HL-60 (cell line): ENCODE data around the gene JARID2.

Source experiments
- POLR2AphosphoS5 ChIP-seq: IDR thresholded peaks from 2 replicates; pipeline ENCODE4 v1.6.1; 2012; ENCODE audit warnings: low read depth
- SPI1 ChIP-seq: IDR thresholded peaks from 2 replicates; pipeline ENCODE4 v1.6.1; 2012; ENCODE audit warnings: low read depth, mild to moderate bottlenecking, borderline replicate concordance
- TF ChIP-seq, protein P1 (sequence below): IDR thresholded peaks from one replicate; pipeline ENCODE4 v1.5.1; 2011; ENCODE audit warnings: low read length, control low read depth, inconsistent platforms; ENCODE audit not compliant: insufficient read depth
- TF ChIP-seq, protein P2 (sequence below): IDR thresholded peaks from 2 replicates; pipeline ENCODE4 v1.6.1; 2012; ENCODE audit warnings: low read depth; ENCODE audit not compliant: insufficient replicate concordance

DNA sequence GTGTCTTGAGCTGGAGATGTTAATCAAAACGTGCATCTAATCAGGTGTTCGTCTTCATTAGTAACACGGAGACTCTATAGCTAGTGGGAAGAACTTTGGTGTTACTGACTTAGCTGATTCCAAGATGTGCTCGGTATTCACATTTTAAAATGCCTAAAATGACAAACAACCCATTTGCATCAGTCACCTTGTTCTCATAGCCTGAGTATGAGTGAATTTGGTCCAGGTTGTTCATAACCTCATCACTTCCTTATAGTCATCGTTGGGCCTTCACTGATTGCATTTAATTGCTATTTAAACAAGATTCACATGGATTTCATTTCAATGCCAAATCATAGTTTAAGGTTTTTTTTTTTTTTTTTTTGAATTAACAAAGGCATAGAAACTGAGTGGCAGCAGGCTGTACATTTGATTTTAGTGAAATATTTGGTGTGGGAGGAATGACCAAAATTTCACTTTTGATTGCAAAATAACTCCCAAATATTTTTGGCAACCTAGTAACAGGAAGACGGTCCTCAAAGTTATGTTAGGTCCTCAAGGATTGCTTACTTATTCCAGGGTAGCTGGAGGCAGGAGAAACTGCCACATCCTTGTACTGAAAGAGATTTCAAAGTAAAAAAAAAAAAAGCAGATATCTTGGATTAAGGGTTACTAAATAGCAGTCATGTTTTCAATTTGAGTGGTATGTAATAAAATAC lies 104.7 kb downstream of the JARID2 start:
- TF ChIP-seq, protein P1, sequence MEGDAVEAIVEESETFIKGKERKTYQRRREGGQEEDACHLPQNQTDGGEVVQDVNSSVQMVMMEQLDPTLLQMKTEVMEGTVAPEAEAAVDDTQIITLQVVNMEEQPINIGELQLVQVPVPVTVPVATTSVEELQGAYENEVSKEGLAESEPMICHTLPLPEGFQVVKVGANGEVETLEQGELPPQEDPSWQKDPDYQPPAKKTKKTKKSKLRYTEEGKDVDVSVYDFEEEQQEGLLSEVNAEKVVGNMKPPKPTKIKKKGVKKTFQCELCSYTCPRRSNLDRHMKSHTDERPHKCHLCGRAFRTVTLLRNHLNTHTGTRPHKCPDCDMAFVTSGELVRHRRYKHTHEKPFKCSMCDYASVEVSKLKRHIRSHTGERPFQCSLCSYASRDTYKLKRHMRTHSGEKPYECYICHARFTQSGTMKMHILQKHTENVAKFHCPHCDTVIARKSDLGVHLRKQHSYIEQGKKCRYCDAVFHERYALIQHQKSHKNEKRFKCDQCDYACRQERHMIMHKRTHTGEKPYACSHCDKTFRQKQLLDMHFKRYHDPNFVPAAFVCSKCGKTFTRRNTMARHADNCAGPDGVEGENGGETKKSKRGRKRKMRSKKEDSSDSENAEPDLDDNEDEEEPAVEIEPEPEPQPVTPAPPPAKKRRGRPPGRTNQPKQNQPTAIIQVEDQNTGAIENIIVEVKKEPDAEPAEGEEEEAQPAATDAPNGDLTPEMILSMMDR = no peak
- TF ChIP-seq, protein P2, sequence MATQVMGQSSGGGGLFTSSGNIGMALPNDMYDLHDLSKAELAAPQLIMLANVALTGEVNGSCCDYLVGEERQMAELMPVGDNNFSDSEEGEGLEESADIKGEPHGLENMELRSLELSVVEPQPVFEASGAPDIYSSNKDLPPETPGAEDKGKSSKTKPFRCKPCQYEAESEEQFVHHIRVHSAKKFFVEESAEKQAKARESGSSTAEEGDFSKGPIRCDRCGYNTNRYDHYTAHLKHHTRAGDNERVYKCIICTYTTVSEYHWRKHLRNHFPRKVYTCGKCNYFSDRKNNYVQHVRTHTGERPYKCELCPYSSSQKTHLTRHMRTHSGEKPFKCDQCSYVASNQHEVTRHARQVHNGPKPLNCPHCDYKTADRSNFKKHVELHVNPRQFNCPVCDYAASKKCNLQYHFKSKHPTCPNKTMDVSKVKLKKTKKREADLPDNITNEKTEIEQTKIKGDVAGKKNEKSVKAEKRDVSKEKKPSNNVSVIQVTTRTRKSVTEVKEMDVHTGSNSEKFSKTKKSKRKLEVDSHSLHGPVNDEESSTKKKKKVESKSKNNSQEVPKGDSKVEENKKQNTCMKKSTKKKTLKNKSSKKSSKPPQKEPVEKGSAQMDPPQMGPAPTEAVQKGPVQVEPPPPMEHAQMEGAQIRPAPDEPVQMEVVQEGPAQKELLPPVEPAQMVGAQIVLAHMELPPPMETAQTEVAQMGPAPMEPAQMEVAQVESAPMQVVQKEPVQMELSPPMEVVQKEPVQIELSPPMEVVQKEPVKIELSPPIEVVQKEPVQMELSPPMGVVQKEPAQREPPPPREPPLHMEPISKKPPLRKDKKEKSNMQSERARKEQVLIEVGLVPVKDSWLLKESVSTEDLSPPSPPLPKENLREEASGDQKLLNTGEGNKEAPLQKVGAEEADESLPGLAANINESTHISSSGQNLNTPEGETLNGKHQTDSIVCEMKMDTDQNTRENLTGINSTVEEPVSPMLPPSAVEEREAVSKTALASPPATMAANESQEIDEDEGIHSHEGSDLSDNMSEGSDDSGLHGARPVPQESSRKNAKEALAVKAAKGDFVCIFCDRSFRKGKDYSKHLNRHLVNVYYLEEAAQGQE = no peak
- TF ChIP-seq POLR2AphosphoS5 (no peak), SPI1 (no peak)
